H1 (cell line): ENCODE results near the gene SEL1L2. TPM values are rescaled to one million over a fixed set of nuclear protein-coding genes. Genes with fewer than 3 reads are reported as not detected.

ENCODE experiments used
- CTCF ChIA-PET: fragments of 300-600 bp; sonication (Branson Sonifier 250); formaldehyde crosslinking; loops from one replicate; lab custom pipeline; 2021; ENCODE audit not compliant: partially characterized antibody; lab: Charles Lee
- POLR2A ChIA-PET: fragments of 300-600 bp; sonication (Branson Sonifier 250); formaldehyde crosslinking; loops from one replicate; lab custom pipeline; 2021; ENCODE audit warnings: inconsistent platforms; ENCODE audit not compliant: partially characterized antibody; lab: Charles Lee
- DNase-seq, 2 experiments: peaks; one replicate each; pipeline versions ENCODE4 v3.0.0 to v3.0.0-alpha.2; 2010 to 2022; ENCODE audit warnings: low spot score in 2 of 2, low read depth in 1 of 2, mixed read lengths in 1 of 2
- FAIRE-seq: peaks from 2 replicates; lab custom pipeline; 2011; peaks lifted over from hg19 to GRCh38; lab: Jason Lieb, UNC
- H2AFZ ChIP-seq: 2 replicates; pipeline ENCODE4 v1.8.1; 2012; ENCODE audit warnings: low read length, inconsistent platforms
- H2AK5ac ChIP-seq: 2 replicates; pipeline ENCODE4 v1.6.1; 2013; ENCODE audit warnings: low read depth, low read length
- H2BK120ac ChIP-seq: replicated peaks from 2 replicates; pipeline ENCODE3; 2013; ENCODE audit warnings: low read depth, low read length, inconsistent platforms
- H2BK12ac ChIP-seq: 2 replicates; pipeline ENCODE4 v1.6.1; 2013; ENCODE audit warnings: low read depth, low read length
- H2BK15ac ChIP-seq: 2 replicates; pipeline ENCODE4 v1.6.1; 2013; ENCODE audit warnings: low read length
- H2BK20ac ChIP-seq: 2 replicates; pipeline ENCODE4 v1.6.1; 2013; ENCODE audit warnings: low read length
- H2BK5ac ChIP-seq: 2 replicates; pipeline ENCODE4 v1.6.1; 2013; ENCODE audit warnings: low read depth, low read length
- H3K14ac ChIP-seq: 2 replicates; pipeline ENCODE4 v1.6.1; 2013; ENCODE audit warnings: inconsistent platforms; ENCODE audit not compliant: insufficient read length
- H3K18ac ChIP-seq: 2 replicates; pipeline ENCODE4 v1.6.1; 2013; ENCODE audit warnings: low read length; ENCODE audit errors: extremely low read depth
- H3K23ac ChIP-seq: 2 replicates; pipeline ENCODE4 v1.6.1; 2013; ENCODE audit warnings: inconsistent platforms; ENCODE audit not compliant: insufficient read length
- H3K23me2 ChIP-seq: 2 replicates; pipeline ENCODE4 v1.6.1; 2013; ENCODE audit warnings: low read depth, low read length
- H3K27ac ChIP-seq: 2 replicates; pipeline ENCODE4 v1.6.1; 2011; ENCODE audit warnings: low read depth, low read length, inconsistent platforms
- H3K27me3 ChIP-seq, 4 experiments: replicated peaks in 1 of 4; 1 replicate in 1 of 4; 2 replicates in 3 of 4; pipeline versions ENCODE4 v1.6.1 to v1.8.1; 2011 to 2013; ENCODE audit warnings: low read length in 3 of 4, mild to moderate bottlenecking in 3 of 4, inconsistent platforms in 2 of 4, mixed read lengths in 2 of 4, moderate library complexity in 1 of 4; ENCODE audit not compliant: control insufficient read depth in 3 of 4, insufficient read depth in 3 of 4; ENCODE audit errors: extremely low read depth in 1 of 4
- H3K36me3 ChIP-seq, 4 experiments: 2 replicates each; pipeline versions ENCODE4 v1.6.1 to v1.8.1; 2011 to 2013; ENCODE audit warnings: mild to moderate bottlenecking in 4 of 4, low read length in 3 of 4, moderate library complexity in 2 of 4, control low read depth in 1 of 4, inconsistent platforms in 1 of 4; ENCODE audit not compliant: insufficient read depth in 4 of 4, control insufficient read depth in 2 of 4
- H3K4ac ChIP-seq: replicated peaks from 2 replicates; pipeline ENCODE3; 2013; ENCODE audit warnings: low read length, low read depth, mixed read lengths, inconsistent platforms; ENCODE audit not compliant: insufficient read length
- H3K4me1 ChIP-seq, 4 experiments: replicated peaks in 1 of 4; 1 replicate in 1 of 4; 2 replicates in 3 of 4; pipeline versions ENCODE4 v1.6.1 to v1.8.1; 2011 to 2013; ENCODE audit warnings: low read length in 3 of 4, inconsistent platforms in 2 of 4, mixed read lengths in 1 of 4; ENCODE audit not compliant: insufficient read depth in 4 of 4, control insufficient read depth in 3 of 4
- H3K4me2 ChIP-seq, 2 experiments: 2 replicates each; pipeline versions ENCODE4 v1.6.1 to v1.8.1; 2011 to 2013; ENCODE audit warnings: low read depth in 2 of 2, low read length in 2 of 2, control low read depth in 1 of 2, inconsistent platforms in 1 of 2, mild to moderate bottlenecking in 1 of 2; ENCODE audit not compliant: insufficient read depth in 1 of 2
- H3K4me3 ChIP-seq, 4 experiments: fragments of 200-600, 300-600 bp in 1 of 4; sonication (generic), shearing (Covaris generic), sonication (Bioruptor Twin) in 1 of 4; 2 replicates each; pipeline versions ENCODE4 v1.5.1 to v1.8.1; 2011 to 2016; ENCODE audit warnings: low read length in 4 of 4, low read depth in 3 of 4, control low read depth in 2 of 4, inconsistent platforms in 2 of 4, mild to moderate bottlenecking in 2 of 4, mixed read lengths in 1 of 4, moderate library complexity in 1 of 4; ENCODE audit not compliant: insufficient read depth in 2 of 4; ENCODE audit errors: extremely low read depth in 1 of 4
- H3K56ac ChIP-seq: replicated peaks from 2 replicates; pipeline ENCODE3; 2013; ENCODE audit warnings: low read depth, mild to moderate bottlenecking, mixed read lengths, low read length, inconsistent platforms; ENCODE audit not compliant: insufficient read length
- H3K79me1 ChIP-seq: 2 replicates; pipeline ENCODE4 v1.6.1; 2013; ENCODE audit warnings: low read depth, low read length, control low read depth
- H3K79me2 ChIP-seq, 2 experiments: 2 replicates each; pipeline versions ENCODE4 v1.6.1 to v1.8.1; 2012 to 2013; ENCODE audit warnings: low read length in 2 of 2, mild to moderate bottlenecking in 2 of 2, inconsistent platforms in 1 of 2; ENCODE audit not compliant: insufficient read depth in 2 of 2, control insufficient read depth in 1 of 2
- H3K9ac ChIP-seq, 4 experiments: replicated peaks in 1 of 4; 1 replicate in 1 of 4; 2 replicates in 3 of 4; pipeline versions ENCODE4 v1.6.1 to v1.8.1; 2011 to 2013; ENCODE audit warnings: low read depth in 3 of 4, low read length in 3 of 4, control low read depth in 2 of 4, mild to moderate bottlenecking in 2 of 4, moderate library complexity in 2 of 4, inconsistent platforms in 1 of 4; ENCODE audit errors: extremely low read depth in 1 of 4
- H3K9me3 ChIP-seq, 2 experiments: 2 replicates each; pipeline versions ENCODE4 v1.6.1 to v1.8.1; 2012 to 2013; ENCODE audit warnings: mild to moderate bottlenecking in 2 of 2, moderate library complexity in 2 of 2, control low read depth in 1 of 2, inconsistent platforms in 1 of 2, low read depth in 1 of 2, low read length in 1 of 2, mixed read lengths in 1 of 2; ENCODE audit not compliant: insufficient read depth in 2 of 2
- H4K20me1 ChIP-seq, 2 experiments: replicated peaks in 1 of 2; 2 replicates each; pipeline versions ENCODE3 to v1.8.1; 2011 to 2013; ENCODE audit warnings: inconsistent platforms in 2 of 2, low read length in 2 of 2, mild to moderate bottlenecking in 1 of 2; ENCODE audit not compliant: insufficient read depth in 2 of 2, control insufficient read depth in 1 of 2
- H4K5ac ChIP-seq: 2 replicates; pipeline ENCODE4 v1.6.1; 2013; ENCODE audit warnings: low read length, low read depth, mixed read lengths, inconsistent platforms; ENCODE audit not compliant: insufficient read length
- H4K8ac ChIP-seq: 2 replicates; pipeline ENCODE4 v1.8.0; 2013; ENCODE audit warnings: mild to moderate bottlenecking, moderate library complexity, low read length, inconsistent platforms; ENCODE audit not compliant: insufficient read depth; ENCODE audit errors: extremely low read depth
- H4K91ac ChIP-seq: replicated peaks from 2 replicates; pipeline ENCODE3; 2013; ENCODE audit warnings: low read length, mixed read lengths, inconsistent platforms; ENCODE audit not compliant: insufficient read length
- CEBPB ChIP-seq: IDR thresholded peaks from 2 replicates; pipeline ENCODE4 v1.6.1; 2012; ENCODE audit warnings: low read depth, low read length
- EGR1 ChIP-seq: IDR thresholded peaks from 2 replicates; pipeline ENCODE4 v1.6.1; 2011; ENCODE audit warnings: low read depth, low read length, borderline replicate concordance
- GABPA ChIP-seq: IDR thresholded peaks from 2 replicates; pipeline ENCODE4 v1.6.1; 2011; ENCODE audit warnings: mild to moderate bottlenecking, low read length, moderate library complexity, borderline replicate concordance; ENCODE audit not compliant: insufficient read depth
- HDAC2 ChIP-seq, 2 experiments: fragments of 300-600 bp in 1 of 2; sonication (generic) in 1 of 2; IDR thresholded peaks; 2 replicates each; pipeline ENCODE4 v1.6.1; 2011 to 2012; ENCODE audit warnings: low read depth in 2 of 2, low read length in 2 of 2, mild to moderate bottlenecking in 2 of 2, moderate library complexity in 2 of 2, borderline replicate concordance in 1 of 2, inconsistent platforms in 1 of 2
- KDM5A ChIP-seq: fragments of 200-600 bp; IDR thresholded peaks from 2 replicates; pipeline ENCODE4 v1.7.1; 2012; ENCODE audit warnings: mild to moderate bottlenecking, low read length, inconsistent platforms, mixed read lengths
- NANOG ChIP-seq: IDR thresholded peaks from 2 replicates; pipeline ENCODE4 v1.6.1; 2011; ENCODE audit warnings: low read length, low read depth, mild to moderate bottlenecking, inconsistent platforms; ENCODE audit not compliant: insufficient read depth, poor library complexity, severe bottlenecking
- POLR2AphosphoS5 ChIP-seq: IDR thresholded peaks from 2 replicates; pipeline ENCODE4 v1.6.1; 2011; ENCODE audit warnings: low read depth, low read length
- SIN3A ChIP-seq, 2 experiments: IDR thresholded peaks in 1 of 2; conservative IDR thresholded peaks in 1 of 2; 2 replicates each; pipeline ENCODE4 v1.6.1; 2011 to 2012; ENCODE audit warnings: low read length in 2 of 2, improper control_type of control experiment in 1 of 2, low read depth in 1 of 2, mild to moderate bottlenecking in 1 of 2
- SIRT6 ChIP-seq: IDR thresholded peaks from one replicate; pipeline ENCODE4 v1.7.1; 2012; ENCODE audit warnings: low read length, inconsistent platforms
- TCF12 ChIP-seq: IDR thresholded peaks from 2 replicates; pipeline ENCODE4 v1.6.1; 2011; ENCODE audit warnings: low read depth, mild to moderate bottlenecking, low read length
- TEAD4 ChIP-seq: IDR thresholded peaks from 2 replicates; pipeline ENCODE4 v1.6.1; 2012; ENCODE audit warnings: low read depth, low read length, inconsistent platforms, mixed read lengths
- USF2 ChIP-seq: IDR thresholded peaks from 2 replicates; pipeline ENCODE4 v1.6.1; 2011; ENCODE audit warnings: low read length, improper control_type of control experiment
- WGBS, 2 experiments: shearing (Covaris generic) in 1 of 2; methylation state at CpG; one replicate each; pipeline versions ENCODE4 v1.1.6 to v1.1.7; 2013 to 2015; ENCODE audit warnings: low lambda C conversion rate in 2 of 2, mixed read lengths in 2 of 2, inconsistent platforms in 1 of 2, low coverage in 1 of 2, missing lambda C conversion rate in 1 of 2; ENCODE audit not compliant: insufficient replicate concordance in 2 of 2, insufficient coverage in 1 of 2, insufficient read length in 1 of 2; ENCODE audit errors: extremely low coverage in 1 of 2, missing lambda C conversion rate in 1 of 2; 5-methylcytosine and 5-hydroxymethylcytosine counted together
- polyA plus RNA-seq, 7 experiments: library from polyadenylated mRNA; depleted of rRNA in 3 of 7; stranded (reverse) in 5 of 7; unstranded in 2 of 7; fragments of >200 nt in 5 of 7; fragments of 200-250 nt in 2 of 7; gene quantifications; 1 replicate in 5 of 7; 2 replicates in 1 of 7; 4 replicates in 1 of 7; pipeline versions ENCODE4 v1.2.1 to v1.2.3, GENCODE V29; 2011 to 2013; ENCODE audit warnings: missing spikeins in 2 of 7, mixed read lengths in 2 of 7
- total RNA-seq: library from RNA; stranded (reverse); fragmentation: NEBNext Ultra II Directional; extraction: Animal tissue kit (Norgen Biotek cat#: 25700); gene quantifications from 2 replicates; pipeline ENCODE4 v1.2.1, GENCODE V29; 2021

Gene SEL1L2
- total and polyA plus RNA-seq, 2 of the 8 experiments (the other 6 are each of a cell fraction or from before 2014, with no cell fraction given) = not detected

GRCh38 chr20:13936781-13937576 is 53.4 kb downstream of the SEL1L2 start:
- H3K79me2 ChIP-seq = no peaks in the 10 kb centered on the region
- H3K56ac ChIP-seq = no peak overlapping the region
- no peaks in the 10 kb centered on the region for H3K4me1 ChIP-seq
- H3K23me2 ChIP-seq = no peaks in the 10 kb centered on the region
- no peaks in the 10 kb centered on the region for H4K20me1 ChIP-seq
- ChIA-PET POLR2A (no interaction called here), CTCF (interaction anchor here (1.4 kb wide), 1 partner anchor 30 kb away, joined by 3 read pairs; no protein-coding TSS in a partner anchor)
- H2BK120ac ChIP-seq = no peak overlapping the region
- no peak overlapping the region for H2AK5ac ChIP-seq
- H3K4me2 ChIP-seq = no peak overlapping the region
- H3K79me1 ChIP-seq = no peaks in the 10 kb centered on the region
- H2BK5ac ChIP-seq = no peak overlapping the region
- no peak overlapping the region for H4K8ac ChIP-seq
- no peak overlapping the region for H2BK15ac ChIP-seq
- no peak overlapping the region for H3K27ac ChIP-seq
- no peak overlapping the region for H3K14ac ChIP-seq
- H2BK12ac ChIP-seq = no peak overlapping the region
- no peak overlapping the region for H3K18ac ChIP-seq
- FAIRE-seq (no peak), DNase-seq (no peak)
- H4K91ac ChIP-seq = no peak overlapping the region
- H3K36me3 ChIP-seq = no peaks in the 10 kb centered on the region
- H4K5ac ChIP-seq = no peak overlapping the region
- no peak overlapping the region for H3K4ac ChIP-seq
- WGBS, 2 experiments = 85% methylated on average over 9 of the region's 9 CpGs; no CpG with 5 or more reads in 1 of the 2 experiments
- no peak overlapping the region for H3K4me3 ChIP-seq
- H2AFZ ChIP-seq = no peak overlapping the region
- H3K9me3 ChIP-seq = peaks cover 0 to 7% of the 10 kb centered on the region in 2 experiments; a peak in 2 of 4 replicates
- no peak overlapping the region for H3K23ac ChIP-seq
- no peak overlapping the region for H2BK20ac ChIP-seq
- no peaks in the 10 kb centered on the region for H3K27me3 ChIP-seq
- H3K9ac ChIP-seq = no peak overlapping the region
- TF ChIP-seq KDM5A (no peak), TCF12 (no peak), USF2 (no peak), SIN3A (conservative IDR thresholded peaks at IDR 0.05 in 1 of 2, IDR thresholded peaks at IDR 0.05 in 1 of 2; ENCODE audit: low read depth in 1 of 2, low read length in 2 of 2) (no peak), NANOG (no peak), GABPA (no peak), CEBPB (no peak), POLR2AphosphoS5 (no peak), HDAC2 (IDR thresholded peaks at IDR 0.05; ENCODE audit: borderline replicate concordance in 1 of 2, low read depth in 2 of 2, low read length in 2 of 2) (no peak), TEAD4 (no peak), SIRT6 (no peak), EGR1 (no peak)
